ENCODE measurements around the gene FRY. TPM values are rescaled to one million over a fixed set of nuclear protein-coding genes. Genes with fewer than 3 reads are reported as not detected.
A peak's percentile ranks its signal among the peaks of the same experiment; 100 is the strongest.

The FRY gene
- total and polyA plus RNA-seq, 8 donors = 5.6 to 27.9 (median 21.1) TPM

GRCh38 chr13:32013181-32013580 lies 18.4 kb upstream of the FRY start:
- no peak for ATAC-seq
- 96 to 98% methylated on average over 6 of the region's 6 CpGs for WGBS, 2 donors

GRCh38 chr13:32016119-32016518 lies 15.5 kb upstream of the FRY start:
- ATAC-seq = no peak
- intact Hi-C loops (cut with DNase I) = loop anchor here in 1 of 3 donors (10.0 kb wide), 1 partner anchor 289 kb away; no protein-coding TSS in a partner anchor
- FAIRE-seq = no peak
- DNase-seq = no peak
- H3K27ac ChIP-seq = no peak overlapping the region
- H3K4me1 ChIP-seq = no peaks in the 10 kb centered on the region
- H3K36me3 ChIP-seq = no peaks in the 10 kb centered on the region
- H3K9me3 ChIP-seq = no peaks in the 10 kb centered on the region
- H3K4me3 ChIP-seq = no peak overlapping the region
- TF ChIP-seq CTCF (IDR thresholded peaks at IDR 0.05) = no peak
- 93 to 95% methylated on average over 2 of the region's 2 CpGs for WGBS, 2 donors
- no peaks in the 10 kb centered on the region for H3K27me3 ChIP-seq

More at GRCh38 chr13:32013181-32013580, 18.4 kb upstream of the FRY start:
- Histone ChIP-seq H3K27me3 (no peaks in the 10 kb centered on the region), H3K4me1 (peaks cover 0 to 12% (median 0%) of the 10 kb centered on the region in 3 donors), H3K4me3 (no peak overlapping the region), H3K36me3 (no peaks in the 10 kb centered on the region), H3K9me3 (no peaks in the 10 kb centered on the region), H3K27ac (no peak overlapping the region)
- DNase-seq (no peak), FAIRE-seq (no peak)
- intact Hi-C loops (cut with DNase I) = loop anchor here in 1 of 3 donors (10.0 kb wide), 1 partner anchor 292 kb away; no protein-coding TSS in a partner anchor
- TF ChIP-seq CTCF (IDR thresholded peaks at IDR 0.05) = no peak

DNA sequence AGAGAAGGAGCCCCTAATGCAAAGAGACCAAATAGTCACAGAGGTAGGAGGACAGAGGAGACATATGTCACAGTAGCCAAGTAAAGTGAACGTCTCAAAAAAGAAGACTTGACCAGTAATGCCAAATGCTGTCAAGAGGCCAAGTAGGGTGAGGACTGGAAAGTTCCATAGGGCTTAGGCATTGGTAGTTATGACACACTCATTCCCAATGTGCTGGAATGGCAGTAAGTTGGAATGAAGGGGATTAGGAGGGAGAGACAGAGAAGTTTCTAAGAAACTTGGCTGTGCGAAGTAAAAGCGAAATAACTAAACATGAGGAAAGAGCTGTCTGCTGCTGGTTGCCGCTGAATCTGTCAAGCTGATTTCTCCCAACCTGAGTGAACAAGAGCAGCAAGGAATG lies 14.9 kb upstream of the FRY start:
- FAIRE-seq = no peak
- H3K36me3 ChIP-seq = no peaks in the 10 kb centered on the region
- intact Hi-C loops (cut with DNase I) = loop anchor here in 1 of 3 donors (10.0 kb wide), 1 partner anchor 288 kb away; no protein-coding TSS in a partner anchor
- no peaks in the 10 kb centered on the region for H3K9me3 ChIP-seq
- ATAC-seq = no peak
- H3K4me1 ChIP-seq = no peaks in the 10 kb centered on the region
- no peak for DNase-seq
- no peaks in the 10 kb centered on the region for H3K27me3 ChIP-seq
- H3K4me3 ChIP-seq = no peak overlapping the region
- TF ChIP-seq CTCF (IDR thresholded peaks at IDR 0.05) = no peak
- no peak overlapping the region for H3K27ac ChIP-seq
- 85 to 88% methylated on average over 4 of the region's 4 CpGs for WGBS, 2 donors

DNA sequence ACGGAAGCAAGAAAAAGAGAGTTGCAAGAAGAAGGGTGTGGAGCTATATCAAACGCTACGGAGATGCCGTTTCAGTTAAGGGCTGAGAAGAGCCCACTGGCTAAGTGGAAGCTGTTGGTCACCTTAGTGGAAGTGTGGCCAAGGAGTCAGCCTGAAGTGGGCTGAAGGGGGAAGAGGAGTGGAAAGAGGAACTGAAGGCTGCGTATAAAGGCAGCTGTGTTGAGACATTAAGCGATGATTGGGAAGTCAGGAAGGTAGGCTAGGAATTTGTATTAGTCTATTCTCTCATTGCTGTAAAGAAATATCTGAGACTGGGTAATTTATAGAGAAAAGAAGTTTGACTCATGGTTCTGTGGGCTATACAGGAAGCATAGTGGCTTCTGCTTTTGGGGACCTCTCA lies 14.1 kb upstream of the FRY start:
- Histone ChIP-seq H3K4me1 (no peaks in the 10 kb centered on the region), H3K36me3 (no peaks in the 10 kb centered on the region), H3K27ac (no peak overlapping the region), H3K9me3 (no peaks in the 10 kb centered on the region), H3K4me3 (no peak overlapping the region), H3K27me3 (no peaks in the 10 kb centered on the region)
- ATAC-seq = no peak
- no peak for TF ChIP-seq CTCF (IDR thresholded peaks at IDR 0.05)
- WGBS, 2 donors = 91 to 95% methylated on average over 6 of the region's 6 CpGs
- intact Hi-C loops (cut with DNase I) = loop anchor here in 1 of 3 donors (10.0 kb wide), 1 partner anchor 287 kb away; no protein-coding TSS in a partner anchor
- no peak for DNase-seq
- FAIRE-seq = no peak

GRCh38 chr13:32019612-32020233 lies 11.9 kb upstream of the FRY start:
- TF ChIP-seq CTCF (IDR thresholded peaks at IDR 0.05) = peak; percentile 7 to 59 (median 34)
- intact Hi-C loops (cut with DNase I) = loop anchor here in 1 of 3 donors (10.0 kb wide), 1 partner anchor 285 kb away; no protein-coding TSS in a partner anchor
- no peaks in the 10 kb centered on the region for H3K4me1 ChIP-seq
- H3K27me3 ChIP-seq = no peaks in the 10 kb centered on the region
- DNase-seq (peak in 2 of 6 donors; percentile 8 to 31), ATAC-seq (peak in 3 of 4 donors; percentile 76 to 89 (median 77)), FAIRE-seq (no peak)
- H3K36me3 ChIP-seq = no peaks in the 10 kb centered on the region
- no peaks in the 10 kb centered on the region for H3K9me3 ChIP-seq
- 51 to 57% methylated on average over 6 of the region's 6 CpGs for WGBS, 2 donors
- no peak overlapping the region for H3K4me3 ChIP-seq
- no peak overlapping the region for H3K27ac ChIP-seq
